GM21723 (cell line): Measurements from ENCODE around the gene TMEM92.
"Not testable (repeated sequence)": the region's sequence is repeated elsewhere in the genome, so short reads cannot be mapped to it uniquely, and the experiment has no call there.

Source experiments
- ATAC-seq: cut with Tn5 transposase; IDR thresholded peaks from one replicate; pipeline ENCODE4 v1.9.1; 2021; ENCODE audit warnings: mild to moderate bottlenecking, moderate library complexity; ENCODE audit not compliant: unreplicated experiment

TMEM92 gene

GRCh38 chr17:50261051-50261915 is 13.0 kb upstream of the TMEM92 start:
- no peak for ATAC-seq

GRCh38 chr17:50262001-50262794 is 12.1 kb upstream of the TMEM92 start:
- no peak for ATAC-seq

- no peak for ATAC-seq
Measured at GRCh38 chr17:50263331-50264262, 10.7 kb upstream of the TMEM92 start.

GRCh38 chr17:50264263-50265113 is 9.8 kb upstream of the TMEM92 start:
- no peak for ATAC-seq

GRCh38 chr17:50265212-50265611 is 9.1 kb upstream of the TMEM92 start:
- ATAC-seq, result no peak

- no peak for ATAC-seq
Measured at GRCh38 chr17:50265690-50266315, 8.5 kb upstream of the TMEM92 start.

- ATAC-seq, result no peak
Measured at GRCh38 chr17:50266384-50267073, 7.7 kb upstream of the TMEM92 start.

- ATAC-seq, result no peak
Measured at GRCh38 chr17:50267074-50267841, 7.0 kb upstream of the TMEM92 start.

- no peak for ATAC-seq
Measured at GRCh38 chr17:50268026-50268425, 6.2 kb upstream of the TMEM92 start.

GRCh38 chr17:50268743-50269275 is 5.5 kb upstream of the TMEM92 start:
- no peak for ATAC-seq

GRCh38 chr17:50269477-50270434 is 4.5 kb upstream of the TMEM92 start:
- no peak for ATAC-seq

- no peak for ATAC-seq
Measured at GRCh38 chr17:50270435-50271362, 3.6 kb upstream of the TMEM92 start.

GRCh38 chr17:50271363-50271750 is 2.9 kb upstream of the TMEM92 start:
- not testable (repeated sequence) for ATAC-seq

- no peak for ATAC-seq
Measured at GRCh38 chr17:50272246-50272645, 2.0 kb upstream of the TMEM92 start.

GRCh38 chr17:50272711-50273653 is 1.3 kb upstream of the TMEM92 start:
- ATAC-seq, result no peak
